HCT116 (cell line): ENCODE data around the gene EFEMP2. TPM values are rescaled to one million over a fixed set of nuclear protein-coding genes. Genes with fewer than 3 reads are reported as not detected.
A peak's percentile ranks its signal among the peaks of the same experiment; 100 is the strongest.

Experiments
- ATAC-seq: fragments of 200-7000 bp; cut with Tn5 transposase; 2 replicates; pipeline ENCODE4 v1.9.1; 2020; ENCODE audit warnings: mild to moderate bottlenecking, moderate library complexity
- BruUV-seq: library from RNA; stranded (reverse); fragments of 400-500 nt; replicated peaks from 2 replicates; lab custom pipeline; 2021; lab: Mats Ljungman, UMichigan
- CTCF ChIA-PET: fragments of 300-600 bp; sonication (Branson Sonifier 250); formaldehyde crosslinking; loops from one replicate; lab custom pipeline; 2021; ENCODE audit warnings: antibody characterized with exemption; lab: Charles Lee
- POLR2A ChIA-PET: fragments of 300-600, 350-600 bp; sonication (Branson Sonifier 250); formaldehyde crosslinking; loops from one replicate; lab custom pipeline; 2021; ENCODE audit warnings: antibody characterized with exemption; lab: Charles Lee
- RAD21 ChIA-PET, 2 experiments: fragments of 300-600 bp; sonication (Branson Sonifier 250); formaldehyde crosslinking; loops; one replicate each; lab custom pipeline; 2023; ENCODE audit warnings: low total read pairs in 2 of 2; ENCODE audit not compliant: uncharacterized antibody in 2 of 2, unreplicated experiment in 2 of 2, low non-redundant PET in 1 of 2; lab: Charles Lee
- DNase-seq: peaks from one replicate; pipeline ENCODE4 v3.0.0-alpha.2; 2010; ENCODE audit warnings: low read depth, low spot score
- H2AFZ ChIP-seq: fragments of 200-600 bp; shearing (Covaris generic), sonication (generic); 2 replicates; pipeline ENCODE4 v1.6.1; 2017; ENCODE audit warnings: low read depth, mixed run types, mixed read lengths, antibody characterized with exemption, low read length; ENCODE audit not compliant: poor library complexity, severe bottlenecking
- H3K27ac ChIP-seq: 2 replicates; pipeline ENCODE4 v1.5.1; 2012; ENCODE audit warnings: low read depth, low read length
- H3K27me3 ChIP-seq: fragments of 200-600 bp; sonication (generic); 2 replicates; pipeline ENCODE4 v1.6.1; 2016; ENCODE audit warnings: mixed run types, low read length, mixed read lengths; ENCODE audit not compliant: insufficient read depth
- H3K36me3 ChIP-seq, 2 experiments: fragments of 200-500 bp in 1 of 2; fragments of 200-600 bp in 1 of 2; sonication (Bioruptor generic) in 1 of 2; sonication (generic) in 1 of 2; 2 replicates each; pipeline versions ENCODE4 v1.5.1 to v1.6.1; 2014 to 2016; ENCODE audit warnings: low read length in 2 of 2, inconsistent platforms in 1 of 2, mixed read lengths in 1 of 2, mixed run types in 1 of 2; ENCODE audit not compliant: insufficient read depth in 2 of 2, control insufficient read depth in 1 of 2
- H3K4me1 ChIP-seq, 2 experiments: fragments of 200-600 bp in 1 of 2; sonication (generic) in 1 of 2; 2 replicates each; pipeline versions ENCODE4 v1.5.1 to v1.6.1; 2012 to 2017; ENCODE audit warnings: low read length in 2 of 2, inconsistent platforms in 1 of 2, mild to moderate bottlenecking in 1 of 2, mixed read lengths in 1 of 2, mixed run types in 1 of 2, moderate library complexity in 1 of 2; ENCODE audit not compliant: insufficient read depth in 2 of 2, control insufficient read depth in 1 of 2
- H3K4me2 ChIP-seq: fragments of 200-600 bp; sonication (generic); 2 replicates; pipeline ENCODE4 v1.6.1; 2017; ENCODE audit warnings: mixed run types, low read length, mixed read lengths
- H3K4me3 ChIP-seq, 2 experiments: fragments of 200-600 bp in 1 of 2; sonication (generic) in 1 of 2; replicated peaks in 1 of 2; 2 replicates each; pipeline ENCODE4 v1.5.1; 2011 to 2016; ENCODE audit warnings: low read length in 2 of 2, control low read depth in 1 of 2, low read depth in 1 of 2, mild to moderate bottlenecking in 1 of 2, mixed read lengths in 1 of 2, mixed run types in 1 of 2
- H3K79me2 ChIP-seq: fragments of 200-600 bp; sonication (generic); 2 replicates; pipeline ENCODE4 v1.6.1; 2017; ENCODE audit warnings: mild to moderate bottlenecking, mixed run types, low read length, moderate library complexity, mixed read lengths; ENCODE audit not compliant: insufficient read depth
- H3K9ac ChIP-seq: fragments of 200-600 bp; sonication (generic); 2 replicates; pipeline ENCODE4 v1.6.1; 2016; ENCODE audit warnings: low read length, mixed read lengths
- H3K9me2 ChIP-seq: fragments of 200-600 bp; sonication (generic), shearing (Covaris generic); 2 replicates; pipeline ENCODE4 v1.6.1; 2017; ENCODE audit warnings: mixed run types, mild to moderate bottlenecking, moderate library complexity; ENCODE audit not compliant: insufficient read depth
- H3K9me3 ChIP-seq, 2 experiments: fragments of 200-500 bp in 1 of 2; fragments of 200-600 bp in 1 of 2; sonication (Bioruptor generic) in 1 of 2; sonication (generic) in 1 of 2; 2 replicates each; pipeline ENCODE4 v1.6.1; 2014 to 2017; ENCODE audit warnings: low read length in 2 of 2, mixed read lengths in 2 of 2, inconsistent platforms in 1 of 2, low read depth in 1 of 2, mild to moderate bottlenecking in 1 of 2, mixed run types in 1 of 2, moderate library complexity in 1 of 2; ENCODE audit not compliant: control insufficient read depth in 1 of 2, insufficient read depth in 1 of 2
- H4K20me1 ChIP-seq: fragments of 200-600 bp; sonication (generic), shearing (Covaris generic); 2 replicates; pipeline ENCODE4 v1.6.1; 2017; ENCODE audit warnings: mixed run types, mild to moderate bottlenecking, moderate library complexity; ENCODE audit not compliant: insufficient read depth
- CBX3 ChIP-seq: IDR thresholded peaks from 2 replicates; pipeline ENCODE4 v1.6.1; 2012; ENCODE audit warnings: low read depth
- CEBPB ChIP-seq: IDR thresholded peaks from 2 replicates; pipeline ENCODE4 v1.6.1; 2012; ENCODE audit warnings: low read depth
- EGR1 ChIP-seq: IDR thresholded peaks from 2 replicates; pipeline ENCODE4 v1.6.1; 2012; ENCODE audit warnings: low read depth
- EZH2 ChIP-seq: fragments of 200-600 bp; sonication (generic); IDR thresholded peaks from 2 replicates; pipeline ENCODE4 v1.6.1; 2017; ENCODE audit warnings: antibody characterized with exemption, mixed run types
- EZH2phosphoT487 ChIP-seq: fragments of 200-600 bp; IDR thresholded peaks from 2 replicates; pipeline ENCODE4 v1.6.1; 2018; ENCODE audit warnings: antibody characterized with exemption, borderline replicate concordance
- FOSL1 ChIP-seq: IDR thresholded peaks from 2 replicates; pipeline ENCODE4 v1.6.1; 2012; ENCODE audit warnings: low read depth
- RAD21 ChIP-seq: IDR thresholded peaks from 2 replicates; pipeline ENCODE4 v1.6.1; 2012; ENCODE audit warnings: low read depth, mild to moderate bottlenecking
- SRF ChIP-seq: IDR thresholded peaks from 2 replicates; pipeline ENCODE4 v1.6.1; 2012; ENCODE audit warnings: low read depth
- TCF7L2 ChIP-seq: IDR thresholded peaks from 2 replicates; pipeline ENCODE4 v1.7.0; 2011; ENCODE audit warnings: borderline replicate concordance, inconsistent platforms; ENCODE audit not compliant: insufficient read depth, insufficient read length; ENCODE audit errors: extremely low read depth
- YY1 ChIP-seq: IDR thresholded peaks from 2 replicates; pipeline ENCODE4 v1.6.1; 2011; ENCODE audit warnings: low read length, low read depth, moderate library complexity, mild to moderate bottlenecking; ENCODE audit not compliant: insufficient replicate concordance; ENCODE audit errors: extremely low read depth
- intact Hi-C: fragments of 100-400 bp; cut with micrococcal nuclease; formaldehyde crosslinking; loops from 2 replicates; pipeline ENCODE4 v1.10.0; 2022
- total RNA-seq: library from RNA; stranded (reverse); gene quantifications from one replicate; pipeline ENCODE4 v1.2.1, GENCODE V29; 2021; ENCODE audit not compliant: unreplicated experiment
- TF ChIP-seq, protein P1 (sequence below): IDR thresholded peaks from 2 replicates; pipeline ENCODE4 v1.6.1; 2012; ENCODE audit warnings: low read depth
- TF ChIP-seq, protein P2 (sequence below): IDR thresholded peaks from 2 replicates; pipeline ENCODE4 v1.6.1; 2011; ENCODE audit warnings: mild to moderate bottlenecking, low read length, moderate library complexity; ENCODE audit not compliant: insufficient replicate concordance; ENCODE audit errors: extremely low read depth
- TF ChIP-seq, protein P3 (sequence below): IDR thresholded peaks from 2 replicates; pipeline ENCODE4 v1.6.1; 2012

Gene EFEMP2
- total RNA-seq, 1 experiment from 2014 or later = 8.4 TPM

DNA sequence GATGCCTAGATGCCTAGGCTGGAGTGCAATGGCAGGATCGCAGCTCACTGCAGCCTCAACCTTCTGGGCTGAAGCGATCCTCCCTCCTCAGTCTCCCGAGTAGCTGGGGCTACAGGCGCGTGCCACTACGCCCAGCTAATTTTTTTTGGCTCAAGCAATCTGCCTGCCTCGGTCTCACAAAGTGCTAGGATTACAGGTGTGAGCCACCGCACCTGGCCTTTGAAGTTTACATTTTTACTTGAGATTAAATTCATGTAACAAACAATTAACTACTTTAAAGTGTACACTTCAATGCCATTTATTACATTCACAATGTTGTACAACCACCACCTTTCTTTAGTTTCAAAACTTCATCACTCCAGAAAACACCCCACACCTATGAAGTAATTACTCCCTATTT, 31.1 kb upstream of the EFEMP2 start:
- intact Hi-C loops = no loop called here
- peak overlapping the region; percentile 71 for H3K4me2 ChIP-seq
- peak overlapping the region; percentile 99 for H3K9ac ChIP-seq
- H3K79me2 ChIP-seq = peaks cover 23% of the 10 kb centered on the region
- ChIA-PET CTCF (interaction anchor here (1.3 to 1.6 kb wide), 3 partner anchors 13 to 19 kb away, joined by 3 to 4 read pairs (median 4); partner anchors contain the start of genes CCDC85B and FIBP), POLR2A (interaction anchor here (0.7 to 10.9 kb wide), 5 partner anchors 11 to 481 kb away, joined by 3 to 124 read pairs (median 5); partner anchors contain the start of genes CCDC85B, FIBP and NEAT1), RAD21 (interaction anchor here in 1 of 2 experiments (1.0 kb wide), 1 partner anchor 13 kb away, joined by 3 read pairs; the partner anchor contains the start of gene CCDC85B)
- ATAC-seq (no peak), DNase-seq (no peak)
- no peaks in the 10 kb centered on the region for H3K9me2 ChIP-seq
- peaks cover 44 to 82% of the 10 kb centered on the region in 2 experiments for H3K4me1 ChIP-seq
- peak overlapping the region; percentile 86 for H3K27ac ChIP-seq
- TF ChIP-seq RAD21 (no peak), SRF (no peak), TCF7L2 (peak; percentile 40)
- H4K20me1 ChIP-seq = no peaks in the 10 kb centered on the region
- no peak overlapping the region for H2AFZ ChIP-seq
- H3K27me3 ChIP-seq = no peaks in the 10 kb centered on the region
- BruUV-seq = no TSS peak
- H3K9me3 ChIP-seq = no peaks in the 10 kb centered on the region
- H3K4me3 ChIP-seq = peak overlapping the region in 1 of 2 experiments; percentile 25; a peak in 3 of 4 replicates
- peaks cover 0 to 9% of the 10 kb centered on the region in 2 experiments; a peak in 1 of 4 replicates for H3K36me3 ChIP-seq

DNA sequence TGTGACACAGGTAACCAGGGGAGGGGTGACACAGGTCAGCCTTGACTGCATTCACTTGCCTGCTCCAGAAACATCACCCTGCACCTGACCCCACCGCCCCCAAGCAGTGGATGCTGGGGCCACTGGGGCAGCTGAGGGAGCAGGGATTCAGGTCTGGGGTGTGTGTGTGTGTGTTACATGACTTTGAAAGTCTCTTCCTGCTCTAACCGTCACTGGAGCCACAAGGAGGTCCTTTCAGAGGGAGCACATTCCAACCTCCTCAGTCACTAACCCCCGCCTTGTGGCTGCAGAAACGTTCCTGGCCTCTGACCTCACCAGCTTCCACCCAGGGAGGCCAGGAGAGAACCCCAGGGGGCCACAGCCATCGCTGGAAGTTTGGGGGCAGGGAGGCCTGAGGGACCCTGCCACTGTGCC, 30.5 kb upstream of the EFEMP2 start:
- Histone ChIP-seq H3K4me3 (peak overlapping the region in 1 of 2 experiments; percentile 25; a peak in 3 of 4 replicates), H3K9me3 (no peaks in the 10 kb centered on the region), H3K27me3 (no peaks in the 10 kb centered on the region), H3K4me2 (peak overlapping the region; percentile 71), H3K9ac (peak overlapping the region; percentile 99), H3K36me3 (peaks cover 0 to 15% of the 10 kb centered on the region in 2 experiments; a peak in 2 of 4 replicates), H3K4me1 (peaks cover 49 to 85% of the 10 kb centered on the region in 2 experiments), H3K79me2 (peaks cover 29% of the 10 kb centered on the region), H4K20me1 (no peaks in the 10 kb centered on the region), H3K27ac (peak overlapping the region; percentile 86), H3K9me2 (no peaks in the 10 kb centered on the region), H2AFZ (no peak overlapping the region)
- ChIA-PET CTCF (interaction anchor here (1.3 to 1.6 kb wide), 3 partner anchors 12 to 18 kb away, joined by 3 to 4 read pairs (median 4); partner anchors contain the start of genes CCDC85B and FIBP), POLR2A (interaction anchor here (0.8 to 10.9 kb wide), 5 partner anchors 9 to 481 kb away, joined by 3 to 124 read pairs (median 7); partner anchors contain the start of genes CCDC85B, FIBP and NEAT1), RAD21 (interaction anchor here in 1 of 2 experiments (1.0 kb wide), 1 partner anchor 13 kb away, joined by 3 read pairs; the partner anchor contains the start of gene CCDC85B)
- ATAC-seq = peak; percentile 59
- BruUV-seq = no TSS peak
- peak; percentile 90 for DNase-seq
- intact Hi-C loops = no loop called here
- TF ChIP-seq EZH2phosphoT487 (no peak), YY1 (peak; percentile 23), CEBPB (no peak), EZH2 (no peak), FOSL1 (no peak), TCF7L2 (peak; percentile 39), CBX3 (no peak), EGR1 (no peak)
- TF ChIP-seq, protein P1, sequence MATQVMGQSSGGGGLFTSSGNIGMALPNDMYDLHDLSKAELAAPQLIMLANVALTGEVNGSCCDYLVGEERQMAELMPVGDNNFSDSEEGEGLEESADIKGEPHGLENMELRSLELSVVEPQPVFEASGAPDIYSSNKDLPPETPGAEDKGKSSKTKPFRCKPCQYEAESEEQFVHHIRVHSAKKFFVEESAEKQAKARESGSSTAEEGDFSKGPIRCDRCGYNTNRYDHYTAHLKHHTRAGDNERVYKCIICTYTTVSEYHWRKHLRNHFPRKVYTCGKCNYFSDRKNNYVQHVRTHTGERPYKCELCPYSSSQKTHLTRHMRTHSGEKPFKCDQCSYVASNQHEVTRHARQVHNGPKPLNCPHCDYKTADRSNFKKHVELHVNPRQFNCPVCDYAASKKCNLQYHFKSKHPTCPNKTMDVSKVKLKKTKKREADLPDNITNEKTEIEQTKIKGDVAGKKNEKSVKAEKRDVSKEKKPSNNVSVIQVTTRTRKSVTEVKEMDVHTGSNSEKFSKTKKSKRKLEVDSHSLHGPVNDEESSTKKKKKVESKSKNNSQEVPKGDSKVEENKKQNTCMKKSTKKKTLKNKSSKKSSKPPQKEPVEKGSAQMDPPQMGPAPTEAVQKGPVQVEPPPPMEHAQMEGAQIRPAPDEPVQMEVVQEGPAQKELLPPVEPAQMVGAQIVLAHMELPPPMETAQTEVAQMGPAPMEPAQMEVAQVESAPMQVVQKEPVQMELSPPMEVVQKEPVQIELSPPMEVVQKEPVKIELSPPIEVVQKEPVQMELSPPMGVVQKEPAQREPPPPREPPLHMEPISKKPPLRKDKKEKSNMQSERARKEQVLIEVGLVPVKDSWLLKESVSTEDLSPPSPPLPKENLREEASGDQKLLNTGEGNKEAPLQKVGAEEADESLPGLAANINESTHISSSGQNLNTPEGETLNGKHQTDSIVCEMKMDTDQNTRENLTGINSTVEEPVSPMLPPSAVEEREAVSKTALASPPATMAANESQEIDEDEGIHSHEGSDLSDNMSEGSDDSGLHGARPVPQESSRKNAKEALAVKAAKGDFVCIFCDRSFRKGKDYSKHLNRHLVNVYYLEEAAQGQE = no peak
- TF ChIP-seq, protein P2, sequence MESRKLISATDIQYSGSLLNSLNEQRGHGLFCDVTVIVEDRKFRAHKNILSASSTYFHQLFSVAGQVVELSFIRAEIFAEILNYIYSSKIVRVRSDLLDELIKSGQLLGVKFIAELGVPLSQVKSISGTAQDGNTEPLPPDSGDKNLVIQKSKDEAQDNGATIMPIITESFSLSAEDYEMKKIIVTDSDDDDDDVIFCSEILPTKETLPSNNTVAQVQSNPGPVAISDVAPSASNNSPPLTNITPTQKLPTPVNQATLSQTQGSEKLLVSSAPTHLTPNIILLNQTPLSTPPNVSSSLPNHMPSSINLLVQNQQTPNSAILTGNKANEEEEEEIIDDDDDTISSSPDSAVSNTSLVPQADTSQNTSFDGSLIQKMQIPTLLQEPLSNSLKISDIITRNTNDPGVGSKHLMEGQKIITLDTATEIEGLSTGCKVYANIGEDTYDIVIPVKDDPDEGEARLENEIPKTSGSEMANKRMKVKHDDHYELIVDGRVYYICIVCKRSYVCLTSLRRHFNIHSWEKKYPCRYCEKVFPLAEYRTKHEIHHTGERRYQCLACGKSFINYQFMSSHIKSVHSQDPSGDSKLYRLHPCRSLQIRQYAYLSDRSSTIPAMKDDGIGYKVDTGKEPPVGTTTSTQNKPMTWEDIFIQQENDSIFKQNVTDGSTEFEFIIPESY = peak; percentile 46
- TF ChIP-seq, protein P3, sequence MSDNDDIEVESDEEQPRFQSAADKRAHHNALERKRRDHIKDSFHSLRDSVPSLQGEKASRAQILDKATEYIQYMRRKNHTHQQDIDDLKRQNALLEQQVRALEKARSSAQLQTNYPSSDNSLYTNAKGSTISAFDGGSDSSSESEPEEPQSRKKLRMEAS = no peak
